ENCODE data around the gene MLF1.

Gene MLF1

DNA sequence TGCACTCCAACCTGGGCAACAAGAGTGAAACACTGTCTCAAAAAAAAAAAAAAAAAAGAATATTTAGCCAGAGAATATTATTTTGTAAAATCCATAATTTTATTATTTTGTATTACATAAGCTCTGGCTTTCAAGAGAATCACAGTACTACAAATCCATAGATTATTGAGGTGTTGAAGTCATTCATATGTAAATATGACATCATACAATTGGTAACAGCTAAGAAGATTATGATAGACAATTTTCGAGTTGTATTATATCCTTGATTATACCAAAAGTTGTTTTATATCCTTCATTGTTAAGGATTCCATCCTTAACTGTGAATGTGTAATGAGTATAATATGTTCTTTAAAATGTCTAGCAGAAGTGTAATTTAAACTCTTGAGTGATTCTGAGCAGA lies 3.7 kb downstream of the MLF1 start:
- no peak for DNase-seq (ENCODE audit: low read depth, low spot score)

- no peak for DNase-seq (ENCODE audit: low read depth, low spot score)
Measured at GRCh38 chr3:158590223-158590622, 19.2 kb downstream of the MLF1 start.

- DNase-seq (ENCODE audit: low read depth, low spot score), result no peak
Measured at GRCh38 chr3:158600787-158601186, 29.8 kb downstream of the MLF1 start.

GRCh38 chr3:158602227-158602626 lies 31.2 kb downstream of the MLF1 start:
- DNase-seq (ENCODE audit: low read depth, low spot score), result no peak

GRCh38 chr3:158617982-158618875 lies 47.2 kb downstream of the MLF1 start:
- DNase-seq (ENCODE audit: low read depth, low spot score), result no peak

GRCh38 chr3:158625881-158626280 lies 54.9 kb downstream of the MLF1 start:
- no peak for DNase-seq (ENCODE audit: low read depth, low spot score)

DNA sequence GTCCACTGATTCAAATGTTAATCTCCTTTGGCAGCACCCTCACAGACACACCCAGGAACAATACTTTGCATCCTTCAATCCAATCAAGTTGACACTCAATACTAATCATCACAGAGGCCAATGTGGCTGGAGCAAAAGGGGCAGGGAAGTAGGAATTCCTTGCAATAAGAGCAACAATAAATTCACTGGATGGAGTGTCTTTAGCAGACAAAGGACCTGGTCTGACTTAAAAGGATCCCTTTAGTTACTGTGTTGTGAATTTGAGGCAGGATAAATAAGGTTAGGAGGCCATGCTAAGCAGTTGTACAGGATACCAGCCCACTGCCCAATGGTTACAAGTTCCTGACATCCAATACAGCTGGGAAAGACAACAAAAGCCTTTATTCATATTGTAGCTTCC lies 61.0 kb downstream of the MLF1 start:
- no peak for DNase-seq (ENCODE audit: low read depth, low spot score)

DNA sequence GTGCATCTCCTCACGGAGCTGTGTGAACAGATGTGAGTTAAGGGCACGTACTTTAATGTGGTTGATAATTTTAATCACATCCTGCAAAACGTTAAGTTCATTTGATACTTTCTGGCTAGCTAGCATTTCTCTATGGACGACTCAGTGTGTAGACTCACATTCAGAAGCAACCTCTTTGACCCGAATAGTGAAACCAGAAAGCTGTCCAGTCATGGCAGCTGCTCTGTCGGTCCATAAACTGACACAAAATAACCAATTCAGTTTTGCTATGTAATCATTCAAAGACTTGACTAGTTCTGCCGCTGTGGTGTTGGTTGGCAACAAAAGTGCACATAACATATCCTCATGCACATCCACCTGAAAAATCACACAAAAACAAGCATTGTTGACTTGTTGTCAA lies 69.7 kb downstream of the MLF1 start:
- no peak for DNase-seq (ENCODE audit: low read depth, low spot score)

- no peak for DNase-seq (ENCODE audit: low read depth, low spot score)
Measured at GRCh38 chr3:158642005-158642404, 71.0 kb downstream of the MLF1 start.

DNA sequence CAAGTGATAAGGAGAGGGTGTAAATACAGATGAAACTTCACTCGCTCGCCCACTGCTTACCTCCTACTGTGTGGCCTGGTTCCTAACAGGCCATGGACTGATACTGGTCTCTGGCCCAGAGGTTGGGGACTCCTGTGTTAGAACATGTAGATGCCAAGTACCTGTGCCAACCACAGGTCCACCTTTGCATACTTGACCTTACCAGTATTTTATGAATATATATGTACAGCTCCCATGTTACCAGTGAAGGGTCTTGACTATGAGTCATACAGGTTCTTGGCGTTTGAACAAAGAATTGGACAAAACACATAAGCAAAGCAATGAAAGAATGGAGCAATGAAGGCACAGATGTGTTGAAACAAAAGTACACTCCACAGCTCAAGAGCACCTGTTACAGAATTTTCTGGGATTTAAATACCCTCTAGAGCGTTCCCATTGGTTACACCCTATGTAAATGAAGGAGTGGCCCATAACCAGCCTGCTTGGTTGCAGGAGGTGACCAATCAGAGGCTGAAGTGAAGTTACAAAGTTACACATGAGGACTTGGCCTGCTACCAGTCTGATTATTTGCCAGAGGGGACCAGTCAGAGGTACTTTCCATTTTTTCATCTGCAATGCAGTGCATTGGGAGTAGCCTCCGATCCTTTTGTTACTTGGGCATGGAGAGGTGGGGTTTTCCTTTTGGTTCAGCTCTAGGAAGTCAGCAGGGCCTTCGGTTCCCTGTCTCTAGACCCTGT lies 71.6 kb downstream of the MLF1 start:
- no peak for DNase-seq (ENCODE audit: low read depth, low spot score)

GRCh38 chr3:158644345-158644908 lies 73.4 kb downstream of the MLF1 start, which contains the start of gene GFM1:
GFM1 (plus strand) TSS chr3:158644527; CDS start chr3:158644635, 108 bp downstream.
- DNase-seq (ENCODE audit: low read depth, low spot score), result peak; percentile 78

- no peak for DNase-seq (ENCODE audit: low read depth, low spot score)
Measured at GRCh38 chr3:158649791-158650190, 78.8 kb downstream of the MLF1 start.

DNA sequence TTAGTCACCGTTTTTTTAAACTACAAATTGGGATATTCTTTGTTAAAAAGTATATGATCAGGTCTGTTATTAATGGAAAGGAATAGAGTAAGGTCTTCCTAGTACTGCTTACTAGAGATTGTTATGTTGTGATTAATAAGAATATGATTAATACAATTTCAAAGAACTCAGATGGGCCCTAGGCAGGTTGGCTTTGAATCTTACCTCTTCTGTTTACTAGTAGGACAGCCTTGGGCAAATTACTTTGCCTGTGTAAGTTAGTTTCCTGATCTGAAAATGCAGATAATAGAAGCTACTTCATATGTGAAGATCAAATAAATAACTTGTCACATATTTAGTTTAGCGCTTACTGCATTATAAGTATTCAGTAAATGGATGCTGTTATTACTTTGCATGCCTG lies 80.2 kb downstream of the MLF1 start:
- DNase-seq (ENCODE audit: low read depth, low spot score), result no peak

DNA sequence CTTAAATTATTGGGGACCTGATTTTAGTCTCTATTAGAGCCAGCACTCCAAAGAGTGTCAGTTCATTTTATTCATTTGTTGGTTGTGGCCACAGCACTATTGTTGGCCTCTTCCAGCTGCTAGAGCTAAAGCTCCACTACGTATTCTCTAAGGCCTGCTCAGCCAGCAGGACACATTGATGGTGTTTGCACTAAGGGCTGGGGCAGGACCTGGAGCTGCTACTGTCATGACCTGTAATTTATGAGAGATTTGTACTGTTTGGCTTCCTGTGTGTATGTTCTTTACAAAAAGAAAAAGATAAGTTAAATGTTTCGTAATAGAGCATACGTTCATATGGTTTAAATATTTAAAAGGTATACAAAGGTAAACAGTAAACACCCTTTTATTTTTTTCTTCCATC lies 81.5 kb downstream of the MLF1 start:
- DNase-seq (ENCODE audit: low read depth, low spot score), result no peak
